Natural killer cell (primary cell): Measurements from ENCODE around the gene FOXP1. TPM values are rescaled to one million over a fixed set of nuclear protein-coding genes. Genes with fewer than 3 reads are reported as not detected.

Source experiments
- ATAC-seq, 3 donors: fragments of 150-1000 bp in 2 of 3; fragments of 200-7000 bp in 1 of 3; cut with Tn5 transposase; 1 replicate in 1 of 3; 2 replicates in 2 of 3; pipeline ENCODE4 v1.10.0; 2021; ENCODE audit warnings: mild to moderate bottlenecking in 2 of 3, moderate library complexity in 2 of 3
- DNase-seq, 2 donors: peaks; one replicate each; pipeline versions ENCODE4 v3.0.0 to v3.0.0-alpha.2; 2013 to 2021; ENCODE audit warnings: mixed read lengths in 1 of 2
- H3K27ac ChIP-seq: one replicate; pipeline ENCODE4 v1.5.1; 2013; ENCODE audit warnings: mild to moderate bottlenecking, low read length
- H3K27me3 ChIP-seq: one replicate; pipeline ENCODE4 v1.6.1; 2013; ENCODE audit warnings: low read length; ENCODE audit not compliant: control insufficient read depth, insufficient read depth
- H3K36me3 ChIP-seq: one replicate; pipeline ENCODE4 v1.6.1; 2013; ENCODE audit warnings: low read length; ENCODE audit not compliant: control insufficient read depth, insufficient read depth
- H3K4me1 ChIP-seq: one replicate; pipeline ENCODE4 v1.6.1; 2013; ENCODE audit warnings: low read length; ENCODE audit not compliant: control insufficient read depth, insufficient read depth
- H3K4me3 ChIP-seq: one replicate; pipeline ENCODE4 v1.5.1; 2013; ENCODE audit warnings: low read length
- H3K9me3 ChIP-seq: one replicate; pipeline ENCODE4 v1.6.1; 2013; ENCODE audit warnings: low read length; ENCODE audit not compliant: control insufficient read depth, insufficient read depth
- H3K27ac Mint-ChIP-seq, 2 donors: one replicate each; pipeline ENCODE4 v1.8.0; 2022; ENCODE audit warnings: mild to moderate bottlenecking in 2 of 2, mixed read lengths in 2 of 2, moderate library complexity in 1 of 2
- H3K27me3 Mint-ChIP-seq, 2 donors: one replicate each; pipeline ENCODE4 v1.8.0; 2022; ENCODE audit warnings: low read depth in 2 of 2, mixed read lengths in 2 of 2
- H3K36me3 Mint-ChIP-seq: one replicate; pipeline ENCODE4 v1.8.0; 2022; ENCODE audit warnings: mixed read lengths
- H3K4me1 Mint-ChIP-seq, 2 donors: one replicate each; pipeline ENCODE4 v1.8.0; 2022; ENCODE audit warnings: mixed read lengths in 2 of 2
- H3K4me3 Mint-ChIP-seq: one replicate; pipeline ENCODE4 v1.8.0; 2022; ENCODE audit warnings: mild to moderate bottlenecking, moderate library complexity, mixed read lengths
- H3K9me3 Mint-ChIP-seq, 2 donors: one replicate each; pipeline ENCODE4 v1.8.0; 2022; ENCODE audit warnings: mixed read lengths in 2 of 2
- CTCF ChIP-seq: fragments of 200-600 bp; IDR thresholded peaks from one replicate; pipeline ENCODE4 v1.8.0; 2022; ENCODE audit warnings: antibody characterized with exemption
- WGBS: methylation state at CpG from one replicate; pipeline ENCODE4 v1.1.7; 2013; ENCODE audit warnings: missing lambda C conversion rate; ENCODE audit not compliant: insufficient coverage; 5-methylcytosine and 5-hydroxymethylcytosine counted together
- intact Hi-C: fragments of 100-400 bp; cut with micrococcal nuclease; formaldehyde crosslinking; loops from one replicate; pipeline ENCODE4 v1.14.2; 2022
- total RNA-seq, 4 donors: library from RNA; stranded (reverse); fragments of 120-200 nt in 1 of 4; gene quantifications; one replicate each; pipeline versions ENCODE4 v1.2.3 to v1.2.4, GENCODE V29; 2013 to 2022

The FOXP1 gene
- total RNA-seq, 3 donors from 2014 or later (not counting 1 experiment from before 2014, with no cell fraction given) = 166 to 185 (median 166) TPM

- peaks cover 14 to 28% of the 10 kb centered on the region in 2 donors for H3K27me3 Mint-ChIP-seq
- H3K27ac Mint-ChIP-seq = no peak overlapping the region
- Histone ChIP-seq H3K36me3 (no peaks in the 10 kb centered on the region), H3K4me3 (no peak overlapping the region), H3K9me3 (no peaks in the 10 kb centered on the region), H3K27ac (no peak overlapping the region), H3K27me3 (no peaks in the 10 kb centered on the region), H3K4me1 (no peaks in the 10 kb centered on the region)
- no peaks in the 10 kb centered on the region for H3K9me3 Mint-ChIP-seq
- intact Hi-C loops = no loop called here
- WGBS = 84% methylated on average over 5 of the region's 5 CpGs
- no peak for ATAC-seq
- no peaks in the 10 kb centered on the region for H3K4me1 Mint-ChIP-seq
- H3K4me3 Mint-ChIP-seq = no peak overlapping the region
- no peak for TF ChIP-seq CTCF
- DNase-seq = no peak
- H3K36me3 Mint-ChIP-seq = no peaks in the 10 kb centered on the region
These were observed 671.8 kb downstream of the FOXP1 start for GRCh38 chr3:70911719-70912118.

GRCh38 chr3:70905491-70905890 lies 678.0 kb downstream of the FOXP1 start:
- H3K27ac Mint-ChIP-seq = no peak overlapping the region
- peaks cover 17 to 34% of the 10 kb centered on the region in 2 donors for H3K27me3 Mint-ChIP-seq
- no peak for ATAC-seq
- H3K36me3 Mint-ChIP-seq = no peaks in the 10 kb centered on the region
- no peaks in the 10 kb centered on the region for H3K9me3 ChIP-seq
- H3K4me3 ChIP-seq = no peak overlapping the region
- WGBS = 93% methylated on average over 11 of the region's 11 CpGs
- H3K27me3 ChIP-seq = no peaks in the 10 kb centered on the region
- H3K36me3 ChIP-seq = no peaks in the 10 kb centered on the region
- H3K4me1 ChIP-seq = no peaks in the 10 kb centered on the region
- no peak for DNase-seq
- H3K27ac ChIP-seq = no peak overlapping the region
- H3K4me3 Mint-ChIP-seq = no peak overlapping the region
- intact Hi-C loops = no loop called here
- H3K4me1 Mint-ChIP-seq = no peaks in the 10 kb centered on the region
- no peak for TF ChIP-seq CTCF
- H3K9me3 Mint-ChIP-seq = no peaks in the 10 kb centered on the region

Other genes starting within 250 kb of the FOXP1 start
- 10 to 100 TPM; 44.9 to 52.2 (median 46.7) TPM for gene EIF4E3, start 141.7 kb upstream of the FOXP1 start, total RNA-seq
- 1 to 10 TPM in 1 of 3 donors, under 1 TPM in 1, not detected in 1; 0.14 to 2.8 TPM for gene GPR27, start 170.1 kb upstream of the FOXP1 start, total RNA-seq
- 1 to 10 TPM in 1 of 3 donors, under 1 TPM in 1, not detected in 1; 0.54 to 8.7 TPM for gene PROK2, start 201.4 kb upstream of the FOXP1 start, total RNA-seq